Adrenal gland (tissue), 19 donors: ENCODE measurements around the gene MITF. TPM values are rescaled to one million over a fixed set of nuclear protein-coding genes. Genes with fewer than 3 reads are reported as not detected.

Experiments
- DNase-seq, 7 donors: peaks; one replicate each; pipeline ENCODE4 v3.0.0-alpha.2; 2019 to 2020
- H3K27ac ChIP-seq, 5 donors: fragments of 200-600 bp; sonication (generic) in 4 of 5; 1 replicate in 3 of 5; 2 replicates in 2 of 5; pipeline versions ENCODE4 v1.5.1 to v1.8.0; 2016 to 2020; ENCODE audit warnings: mild to moderate bottlenecking in 1 of 5
- H3K27me3 ChIP-seq: fragments of 200-600 bp; 2 replicates; pipeline ENCODE4 v1.8.0; 2021
- H3K36me3 ChIP-seq, 2 donors: fragments of 200-600 bp; replicated peaks in 1 of 2; 1 replicate in 1 of 2; 2 replicates in 1 of 2; pipeline versions ENCODE4 v1.5.1 to v1.8.0; 2018 to 2022
- H3K4me1 ChIP-seq, 2 donors: fragments of 200-600 bp; replicated peaks in 1 of 2; 1 replicate in 1 of 2; 2 replicates in 1 of 2; pipeline versions ENCODE4 v1.5.1 to v1.8.0; 2018 to 2021
- H3K4me3 ChIP-seq, 4 donors: fragments of 200-600 bp; sonication (generic) in 3 of 4; one replicate each; pipeline ENCODE4 v1.5.1; 2016 to 2018
- H3K9me3 ChIP-seq, 3 donors: fragments of 200-600 bp; sonication (generic) in 1 of 3; replicated peaks in 1 of 3; 1 replicate in 2 of 3; 2 replicates in 1 of 3; pipeline versions ENCODE4 v1.5.1 to v1.8.0; 2016 to 2021
- POLR2A ChIP-seq, 2 donors: fragments of 450-650 bp; IDR thresholded peaks; one replicate each; pipeline ENCODE4 v1.6.1; 2017; ENCODE audit warnings: antibody characterized with exemption in 2 of 2, mild to moderate bottlenecking in 2 of 2, moderate library complexity in 1 of 2
- WGBS, 4 donors: extraction: QIAGEN DNeasy Blood & Tissue Kit in 2 of 4; methylation state at CpG; one replicate each; pipeline versions ENCODE4 v1.1.5 to v1.1.7; 2013 to 2017; 5-methylcytosine and 5-hydroxymethylcytosine counted together
- intact Hi-C, 2 donors: fragments of 100-400 bp; cut with DNase I; formaldehyde crosslinking; loops; one replicate each; pipeline versions ENCODE4 v1.14.1 to v1.15.0; 2022 to 2023
- long read RNA-seq, 10 donors: library from polyadenylated mRNA in 3 of 10; unstranded in 2 of 10; stranded (forward) in 1 of 10; transcript quantifications; one replicate each; pipeline ENCODE4 v2.0.0 and lab custom pipeline, GENCODE V29; 2021 to 2026
- polyA plus RNA-seq, 3 donors: library from polyadenylated mRNA; stranded (reverse); fragments of 200-250 nt in 2 of 3; fragments of 350-450 nt in 1 of 3; fragmentation: Illumina TruSeq in 1 of 3; extraction: RNeasy Lipid Tissue Mini Kit (QIAGEN cat#74804) in 1 of 3; gene quantifications; one replicate each; pipeline ENCODE4 v1.2.3, GENCODE V29; 2013 to 2014
- total RNA-seq, 9 donors: library from RNA; depleted of rRNA in 4 of 9; stranded (reverse); fragments of >200 nt in 4 of 9; fragments of 120-200 nt in 1 of 9; fragmentation: NEBNext Ultra II Directional in 1 of 9; extraction: Animal tissue kit (Norgen Biotek cat#: 25700) in 1 of 9; gene quantifications; one replicate each; pipeline versions ENCODE4 v1.1.0 to v1.2.4, GENCODE V29; 2013 to 2023
- TF ChIP-seq, protein P1 (sequence below), 6 experiments: fragments of 450-650 bp in 4 of 6; fragments of 200-600 bp in 2 of 6; sonication (generic) in 1 of 6; IDR thresholded peaks; 1 replicate in 5 of 6; 2 replicates in 1 of 6; pipeline versions ENCODE4 v1.5.1 to v1.8.0; 2016 to 2021; ENCODE audit warnings: antibody characterized with exemption in 6 of 6, mild to moderate bottlenecking in 2 of 6, moderate library complexity in 1 of 6
- donor health status: healthy with polysubstance abuse.
- donor health status: Bipolar disorder and iron deficiency.
- donor health status: DM: yes; HTN: yes; CAD: no.
- donor health status: DM: no; HTN: no; CAD: no.
- donor health status: DM: no; HTN: no; CAD: no.
- donor health status: DM: yes; HTN: yes; CAD: no.

Gene MITF, protein sequence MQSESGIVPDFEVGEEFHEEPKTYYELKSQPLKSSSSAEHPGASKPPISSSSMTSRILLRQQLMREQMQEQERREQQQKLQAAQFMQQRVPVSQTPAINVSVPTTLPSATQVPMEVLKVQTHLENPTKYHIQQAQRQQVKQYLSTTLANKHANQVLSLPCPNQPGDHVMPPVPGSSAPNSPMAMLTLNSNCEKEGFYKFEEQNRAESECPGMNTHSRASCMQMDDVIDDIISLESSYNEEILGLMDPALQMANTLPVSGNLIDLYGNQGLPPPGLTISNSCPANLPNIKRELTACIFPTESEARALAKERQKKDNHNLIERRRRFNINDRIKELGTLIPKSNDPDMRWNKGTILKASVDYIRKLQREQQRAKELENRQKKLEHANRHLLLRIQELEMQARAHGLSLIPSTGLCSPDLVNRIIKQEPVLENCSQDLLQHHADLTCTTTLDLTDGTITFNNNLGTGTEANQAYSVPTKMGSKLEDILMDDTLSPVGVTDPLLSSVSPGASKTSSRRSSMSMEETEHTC
- total RNA-seq = 10 to 100 TPM in 6 of 9 donors, 1 to 10 TPM in 3; 5.4 to 23.4 (median 14.2) TPM
- polyA plus RNA-seq = 1 to 10 TPM; 2.4 to 9.2 (median 4.9) TPM
- long read RNA-seq, donor 1 = 0 reads
- long read RNA-seq, donor 2, full-length matches to known transcripts = 1 of 1 reads
- long read RNA-seq, donor 2, partial matches to known transcripts = 0 of 1 reads
- long read RNA-seq, donor 2, other reads (novel, unspliced or antisense) = 0 of 1 reads
- long read RNA-seq, donor 3 = 0 reads
- long read RNA-seq, donor 4, full-length matches to known transcripts = 8 of 12 reads
- long read RNA-seq, donor 4, partial matches to known transcripts = 0 of 12 reads
- long read RNA-seq, donor 4, other reads (novel, unspliced or antisense) = 4 of 12 reads
- long read RNA-seq, donor 5, full-length matches to known transcripts = 16 of 22 reads
- long read RNA-seq, donor 5, partial matches to known transcripts = 0 of 22 reads
- long read RNA-seq, donor 5, other reads (novel, unspliced or antisense) = 6 of 22 reads
- long read RNA-seq, donor 6, full-length matches to known transcripts = 2 of 4 reads
- long read RNA-seq, donor 6, partial matches to known transcripts = 0 of 4 reads
- long read RNA-seq, donor 6, other reads (novel, unspliced or antisense) = 2 of 4 reads
- long read RNA-seq, donor 7 = 0 reads
- long read RNA-seq, donor 8, partial matches to known transcripts = 0 of 1 reads
- long read RNA-seq, donor 8, other reads (novel, unspliced or antisense) = 0 of 1 reads
- long read RNA-seq, donor 9, full-length matches to known transcripts = 1 of 1 reads
- long read RNA-seq, donor 9, partial matches to known transcripts = 0 of 1 reads
- long read RNA-seq, donor 9, other reads (novel, unspliced or antisense) = 0 of 1 reads
- long read RNA-seq, donor 10, partial matches to known transcripts = 0 of 1 reads
- long read RNA-seq, donor 10, other reads (novel, unspliced or antisense) = 0 of 1 reads

- peak in 1 of 2 donors; percentile 65 for TF ChIP-seq POLR2A (IDR thresholded peaks at IDR 0.05)
- TF ChIP-seq, protein P1, sequence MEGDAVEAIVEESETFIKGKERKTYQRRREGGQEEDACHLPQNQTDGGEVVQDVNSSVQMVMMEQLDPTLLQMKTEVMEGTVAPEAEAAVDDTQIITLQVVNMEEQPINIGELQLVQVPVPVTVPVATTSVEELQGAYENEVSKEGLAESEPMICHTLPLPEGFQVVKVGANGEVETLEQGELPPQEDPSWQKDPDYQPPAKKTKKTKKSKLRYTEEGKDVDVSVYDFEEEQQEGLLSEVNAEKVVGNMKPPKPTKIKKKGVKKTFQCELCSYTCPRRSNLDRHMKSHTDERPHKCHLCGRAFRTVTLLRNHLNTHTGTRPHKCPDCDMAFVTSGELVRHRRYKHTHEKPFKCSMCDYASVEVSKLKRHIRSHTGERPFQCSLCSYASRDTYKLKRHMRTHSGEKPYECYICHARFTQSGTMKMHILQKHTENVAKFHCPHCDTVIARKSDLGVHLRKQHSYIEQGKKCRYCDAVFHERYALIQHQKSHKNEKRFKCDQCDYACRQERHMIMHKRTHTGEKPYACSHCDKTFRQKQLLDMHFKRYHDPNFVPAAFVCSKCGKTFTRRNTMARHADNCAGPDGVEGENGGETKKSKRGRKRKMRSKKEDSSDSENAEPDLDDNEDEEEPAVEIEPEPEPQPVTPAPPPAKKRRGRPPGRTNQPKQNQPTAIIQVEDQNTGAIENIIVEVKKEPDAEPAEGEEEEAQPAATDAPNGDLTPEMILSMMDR (IDR thresholded peaks at IDR 0.05) = no peak
- DNase-seq = peak; percentile 94 to 96 (median 95)
- H3K9me3 ChIP-seq = no peaks in the 10 kb centered on the region
- H3K4me3 ChIP-seq = peak within 1 kb of the TSS; percentile 70 to 91 (median 81)
- H3K4me1 ChIP-seq = peaks cover 0 to 27% of the 10 kb centered on the region in 2 donors
- H3K36me3 ChIP-seq = no peaks in the 10 kb centered on the region
- no peaks in the 10 kb centered on the region for H3K27me3 ChIP-seq
- peak within 1 kb of the TSS in 4 of 5 donors; percentile 47 to 82 (median 73) for H3K27ac ChIP-seq
- 0 to 1% (median 0%) methylated on average over 7 to 81 of the region's 81 CpGs for WGBS, 4 donors
- intact Hi-C loops = no loop called here
These were observed at the start of gene MITF for GRCh38 chr3:69739204-69740102. Gene MITF (plus strand): TSS chr3:69739464. CDS start chr3:69739598, 134 bp downstream.

DNA sequence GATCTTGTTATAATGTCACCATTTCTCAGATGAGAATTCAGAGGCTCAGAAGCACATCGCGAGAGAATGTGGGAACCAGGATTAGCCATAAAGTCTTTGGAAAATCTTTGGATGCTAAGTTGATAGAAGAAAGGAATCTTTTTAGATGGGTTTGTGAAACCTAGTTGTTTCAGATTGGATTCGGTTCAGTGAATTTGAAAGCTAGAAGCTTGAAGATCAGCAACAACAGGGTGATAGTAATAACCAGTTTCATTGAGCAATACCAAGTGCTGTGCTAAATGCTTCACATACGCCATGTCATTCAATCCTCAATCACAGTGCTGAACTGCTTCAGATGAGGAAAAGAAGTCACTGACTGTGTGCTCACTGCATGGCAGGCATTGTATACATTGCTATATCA, 47.4 kb upstream of the MITF start:
- Histone ChIP-seq H3K9me3 (no peaks in the 10 kb centered on the region), H3K27me3 (no peaks in the 10 kb centered on the region), H3K36me3 (no peaks in the 10 kb centered on the region), H3K27ac (no peak overlapping the region), H3K4me3 (no peak overlapping the region), H3K4me1 (no peaks in the 10 kb centered on the region)
- WGBS, 4 donors = 77 to 94% (median 86%) methylated on average over 4 of the region's 4 CpGs
- intact Hi-C loops = loop anchor here (5.0 kb wide), 2 partner anchors 100 to 255 kb away; no protein-coding TSS in a partner anchor
- no peak for TF ChIP-seq POLR2A (IDR thresholded peaks at IDR 0.05)
- DNase-seq = no peak

DNA sequence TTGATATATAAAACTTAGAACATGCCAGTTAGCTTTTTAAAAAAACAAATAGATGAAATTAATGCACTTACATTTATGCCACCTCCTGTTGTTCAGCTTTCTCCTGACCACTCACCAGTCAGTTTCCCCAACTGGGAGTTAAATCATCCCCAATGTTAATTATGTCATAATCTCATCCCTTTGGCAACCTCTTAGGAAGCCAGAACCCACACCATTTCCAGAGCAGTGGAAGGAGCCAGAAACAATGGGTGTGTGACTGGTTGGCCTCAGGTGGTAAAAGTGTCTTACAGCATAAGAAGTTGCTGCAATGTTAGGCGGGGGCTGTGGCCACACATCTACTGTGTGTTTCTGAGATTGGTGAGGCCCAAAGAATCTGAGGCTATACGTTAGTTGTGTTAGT, 46.5 kb upstream of the MITF start:
- TF ChIP-seq, protein P1 (IDR thresholded peaks at IDR 0.05) = no peak
- TF ChIP-seq POLR2A (IDR thresholded peaks at IDR 0.05) = no peak
- Histone ChIP-seq H3K4me3 (no peak overlapping the region), H3K9me3 (no peaks in the 10 kb centered on the region), H3K27me3 (no peaks in the 10 kb centered on the region), H3K4me1 (no peaks in the 10 kb centered on the region), H3K27ac (no peak overlapping the region), H3K36me3 (no peaks in the 10 kb centered on the region)
- 92 to 100% (median 94%) methylated on average over 2 of the region's 2 CpGs for WGBS, 4 donors
- no peak for DNase-seq
- intact Hi-C loops = loop anchor here (5.0 kb wide), 2 partner anchors 100 to 255 kb away; no protein-coding TSS in a partner anchor
